Measurements from ENCODE around the gene VAV1.
A peak's percentile ranks its signal among the peaks of the same experiment; 100 is the strongest.

The VAV1 gene

GRCh38 chr19:6737873-6738786 is 34.4 kb upstream of the VAV1 start:
- Histone ChIP-seq H3K27me3 (ENCODE audit: insufficient read depth, poor library complexity, severe bottlenecking) (no peaks in the 10 kb centered on the region), H3K4me3 (replicated peaks; ENCODE audit: insufficient read depth, low read length) (no peak overlapping the region), H3K27ac (replicated peaks) (peak overlapping the region; percentile 5)
- TF ChIP-seq GABPA (IDR thresholded peaks at IDR 0.05; ENCODE audit: low read depth): peak; percentile 76
- TF ChIP-seq SPI1 (IDR thresholded peaks at IDR 0.05; ENCODE audit: borderline replicate concordance, low read depth): peak; percentile 99
- TF ChIP-seq CTCF (IDR thresholded peaks at IDR 0.05; ENCODE audit: insufficient read depth, low read length): peak; percentile 57
- TF ChIP-seq POLR2AphosphoS5 (IDR thresholded peaks at IDR 0.05; ENCODE audit: low read depth): no peak
- peak; percentile 90 to 100 for DNase-seq (ENCODE audit: low read depth in 1 of 2, low spot score in 1 of 2)

- Histone ChIP-seq H3K4me3 (replicated peaks; ENCODE audit: insufficient read depth, low read length) (no peak overlapping the region), H3K27me3 (ENCODE audit: insufficient read depth, poor library complexity, severe bottlenecking) (no peaks in the 10 kb centered on the region), H3K27ac (replicated peaks) (no peak overlapping the region; the same call in 1 of the 2 replicates)
- DNase-seq (ENCODE audit: low read depth in 1 of 2, low spot score in 1 of 2): no peak
- no peak for TF ChIP-seq POLR2AphosphoS5 (IDR thresholded peaks at IDR 0.05; ENCODE audit: low read depth)
- TF ChIP-seq GABPA (IDR thresholded peaks at IDR 0.05; ENCODE audit: low read depth): no peak
- TF ChIP-seq REST (IDR thresholded peaks at IDR 0.05; ENCODE audit: insufficient replicate concordance, low read depth): no peak
- no peak for TF ChIP-seq SPI1 (IDR thresholded peaks at IDR 0.05; ENCODE audit: borderline replicate concordance, low read depth)
- TF ChIP-seq CTCF (IDR thresholded peaks at IDR 0.05; ENCODE audit: insufficient read depth, low read length): no peak
These were observed 33.6 kb upstream of the VAV1 start for GRCh38 chr19:6738787-6739389.

GRCh38 chr19:6739390-6739882 is 33.1 kb upstream of the VAV1 start, which contains the start of gene TRIP10:
Gene TRIP10 (plus strand): TSS chr19:6739680. CDS start chr19:6739762, 82 bp downstream.
- H3K27ac ChIP-seq (replicated peaks): no peak within 1 kb of the TSS; the same call in 1 of the 2 replicates
- peak in 1 of 2 experiments; percentile 58 for DNase-seq (ENCODE audit: low read depth in 1 of 2, low spot score in 1 of 2)
- H3K4me3 ChIP-seq (replicated peaks; ENCODE audit: insufficient read depth, low read length): peak within 1 kb of the TSS; percentile 56
- no peak for TF ChIP-seq GABPA (IDR thresholded peaks at IDR 0.05; ENCODE audit: low read depth)
- no peak for TF ChIP-seq POLR2AphosphoS5 (IDR thresholded peaks at IDR 0.05; ENCODE audit: low read depth)
- no peak for TF ChIP-seq REST (IDR thresholded peaks at IDR 0.05; ENCODE audit: insufficient replicate concordance, low read depth)
- no peak for TF ChIP-seq CTCF (IDR thresholded peaks at IDR 0.05; ENCODE audit: insufficient read depth, low read length)
- TF ChIP-seq SPI1 (IDR thresholded peaks at IDR 0.05; ENCODE audit: borderline replicate concordance, low read depth): no peak
- no peaks in the 10 kb centered on the region for H3K27me3 ChIP-seq (ENCODE audit: insufficient read depth, poor library complexity, severe bottlenecking)

Data from HL-60 (cell line).